GM20000 (cell line): Measurements from ENCODE around the gene FBXO3.
"Not testable (repeated sequence)": the region's sequence is repeated elsewhere in the genome, so short reads cannot be mapped to it uniquely, and the experiment has no call there.

Experiments used
- DNase-seq: peaks from one replicate; pipeline ENCODE4 v3.0.0; 2012; ENCODE audit warnings: low spot score
- CTCF ChIP-seq: IDR thresholded peaks from 2 replicates; pipeline ENCODE4 v1.5.1; 2012; ENCODE audit warnings: mild to moderate bottlenecking, control low read depth; ENCODE audit errors: extremely low read depth, missing control alignments

Gene FBXO3

GRCh38 chr11:33713856-33714398 lies 60.4 kb downstream of the FBXO3 start:
- no peak for DNase-seq
- TF ChIP-seq CTCF = no peak

DNA sequence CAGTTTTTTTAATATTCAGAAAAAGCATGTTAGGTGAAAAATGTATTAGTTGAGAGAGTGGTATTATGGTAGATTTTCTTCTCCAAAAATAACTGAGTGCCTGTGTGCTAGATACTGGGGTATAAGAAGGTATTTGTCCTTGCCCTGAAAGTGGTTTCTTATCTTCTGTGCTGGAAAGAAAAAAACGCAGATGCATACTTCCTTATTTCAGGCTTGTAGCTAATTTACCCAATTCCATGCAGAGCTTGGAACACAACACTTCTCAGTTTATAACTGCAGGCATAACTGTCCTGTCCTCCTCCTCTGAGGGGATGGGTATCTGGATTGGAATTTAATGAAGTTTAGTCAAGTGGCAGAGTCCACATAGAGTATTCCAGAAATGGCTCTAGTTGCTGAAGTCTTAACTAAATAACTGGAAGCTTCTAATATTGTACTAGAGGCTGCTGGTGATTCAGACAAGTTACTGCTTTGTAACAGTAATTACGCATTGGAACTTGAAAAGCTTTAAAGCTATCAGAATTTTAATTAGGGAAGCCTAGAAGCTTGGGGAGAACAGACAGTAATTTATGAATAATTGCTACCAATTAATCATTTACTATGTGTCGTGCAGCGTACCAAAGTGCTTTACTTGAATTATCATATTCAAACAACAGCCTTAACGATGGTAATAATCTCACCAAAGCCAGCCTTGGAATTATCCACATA lies 61.0 kb downstream of the FBXO3 start:
- no peak for DNase-seq

DNA sequence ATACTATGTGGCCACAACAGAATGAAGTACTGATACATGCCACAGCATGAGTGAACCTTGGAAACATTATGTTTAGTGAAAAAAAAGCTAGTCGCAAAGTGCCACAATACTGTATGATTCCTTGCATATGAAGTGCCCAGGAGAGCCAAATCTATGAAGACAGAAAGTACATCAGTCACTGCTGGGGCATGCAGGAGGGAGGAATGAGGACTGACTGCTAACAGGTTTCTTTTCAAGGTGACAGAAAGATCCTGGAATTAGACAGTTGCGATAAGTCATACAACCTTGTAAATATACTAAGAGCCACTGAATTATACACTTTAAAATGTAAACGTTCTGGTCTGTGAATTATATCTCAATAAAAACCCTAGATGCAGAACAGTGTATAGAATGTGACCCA lies 61.9 kb downstream of the FBXO3 start:
- TF ChIP-seq CTCF = no peak
- no peak for DNase-seq

More for the DNA sequence above, 61.0 kb downstream of the FBXO3 start:
- no peak for TF ChIP-seq CTCF

DNA sequence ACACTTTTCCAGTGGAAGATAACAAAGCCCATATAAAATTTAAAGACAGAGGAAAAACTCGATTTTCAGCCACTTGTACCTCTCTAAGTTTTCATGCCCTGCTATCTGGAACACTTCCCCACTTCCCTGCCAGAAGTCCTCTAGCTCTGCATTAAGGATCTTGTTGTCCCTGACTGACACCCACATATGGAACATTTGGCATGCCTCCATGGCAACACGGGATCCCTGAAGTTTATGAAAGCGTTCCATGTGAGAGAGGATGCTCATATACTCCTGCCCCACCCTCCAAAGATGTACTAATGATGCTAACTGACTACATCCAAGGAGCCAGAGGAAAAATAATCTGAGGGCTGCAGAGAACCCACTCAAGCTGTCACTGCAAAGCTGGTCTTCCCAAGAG lies 64.9 kb downstream of the FBXO3 start:
- DNase-seq = no peak
- no peak for TF ChIP-seq CTCF

DNA sequence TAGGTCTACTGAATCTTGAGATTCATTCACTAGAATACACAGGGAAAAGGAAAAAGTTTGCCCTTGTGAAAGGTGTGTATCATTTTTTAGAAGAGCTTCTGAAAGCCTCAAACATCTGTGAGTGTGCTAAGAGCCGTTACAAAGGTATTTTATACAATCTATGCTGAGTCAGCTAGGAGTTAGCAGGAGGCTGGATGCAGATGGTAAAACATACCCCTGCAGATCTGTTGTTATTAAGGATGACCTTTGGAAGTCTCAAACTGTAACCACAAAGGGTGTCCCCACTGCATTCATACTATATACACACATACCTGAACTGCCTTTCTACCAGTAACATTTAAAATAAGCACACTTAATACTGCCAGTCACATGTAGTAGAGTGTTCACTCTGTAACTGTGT lies 65.3 kb downstream of the FBXO3 start:
- no peak for DNase-seq
- no peak for TF ChIP-seq CTCF

- DNase-seq = not testable (repeated sequence)
Measured at GRCh38 chr11:33707831-33708230, 66.5 kb downstream of the FBXO3 start.

GRCh38 chr11:33706966-33707365 lies 67.4 kb downstream of the FBXO3 start:
- DNase-seq = no peak
- TF ChIP-seq CTCF = no peak

- no peak for TF ChIP-seq CTCF
Measured at GRCh38 chr11:33706546-33706945, 67.8 kb downstream of the FBXO3 start.

More at GRCh38 chr11:33706546-33706945, 67.8 kb downstream of the FBXO3 start:
- DNase-seq = no peak
